NOMO-1 treated with dmso at 0.1 percent for 144 hours (cell line): ENCODE data around the gene SLC2A11.
"Not testable (repeated sequence)": the region's sequence is repeated elsewhere in the genome, so short reads cannot be mapped to it uniquely, and the experiment has no call there.

ENCODE experiments used
- DNase-seq: peaks from one replicate; lab custom pipeline; 2025; ENCODE audit not compliant: unreplicated experiment; lab: John Stamatoyannopoulos, UW

SLC2A11 gene

GRCh38 chr22:23888615-23889401, 31.1 kb downstream of the SLC2A11 start:
- no peak for DNase-seq

GRCh38 chr22:23889620-23890019, 31.9 kb downstream of the SLC2A11 start:
- DNase-seq, result no peak

GRCh38 chr22:23891726-23892125, 34.1 kb downstream of the SLC2A11 start:
- no peak for DNase-seq

- DNase-seq, result no peak
Observed at GRCh38 chr22:23892130-23892529, 34.5 kb downstream of the SLC2A11 start.

GRCh38 chr22:23892706-23893105, 35.0 kb downstream of the SLC2A11 start:
- no peak for DNase-seq

- DNase-seq, result no peak
Observed at GRCh38 chr22:23893121-23893944, 35.7 kb downstream of the SLC2A11 start.

- peak; percentile 97 for DNase-seq
Observed at GRCh38 chr22:23893945-23894709, 36.5 kb downstream of the SLC2A11 start, which contains the start of gene MIF. MIF (plus strand) TSS chr22:23894383; CDS start chr22:23894475, 92 bp downstream.

GRCh38 chr22:23894710-23895598, 37.3 kb downstream of the SLC2A11 start:
- DNase-seq, result peak; percentile 74

GRCh38 chr22:23895599-23896144, 38.0 kb downstream of the SLC2A11 start:
- DNase-seq, result no peak

GRCh38 chr22:23896166-23896522, 38.5 kb downstream of the SLC2A11 start:
- no peak for DNase-seq

- DNase-seq, result no peak
Observed at GRCh38 chr22:23896523-23897186, 39.0 kb downstream of the SLC2A11 start.

GRCh38 chr22:23897320-23897719, 39.6 kb downstream of the SLC2A11 start:
- DNase-seq, result no peak

- no peak for DNase-seq
Observed at GRCh38 chr22:23898006-23898974, 40.6 kb downstream of the SLC2A11 start.

- DNase-seq, result no peak
Observed at GRCh38 chr22:23899042-23899745, 41.5 kb downstream of the SLC2A11 start.

GRCh38 chr22:23900227-23900626, 42.6 kb downstream of the SLC2A11 start:
- DNase-seq, result not testable (repeated sequence)

GRCh38 chr22:23901600-23901999, 43.9 kb downstream of the SLC2A11 start:
- DNase-seq, result no peak

GRCh38 chr22:23903328-23903971, 45.8 kb downstream of the SLC2A11 start:
- no peak for DNase-seq
